ENCODE results near the gene TCF20.

TCF20 gene

DNA sequence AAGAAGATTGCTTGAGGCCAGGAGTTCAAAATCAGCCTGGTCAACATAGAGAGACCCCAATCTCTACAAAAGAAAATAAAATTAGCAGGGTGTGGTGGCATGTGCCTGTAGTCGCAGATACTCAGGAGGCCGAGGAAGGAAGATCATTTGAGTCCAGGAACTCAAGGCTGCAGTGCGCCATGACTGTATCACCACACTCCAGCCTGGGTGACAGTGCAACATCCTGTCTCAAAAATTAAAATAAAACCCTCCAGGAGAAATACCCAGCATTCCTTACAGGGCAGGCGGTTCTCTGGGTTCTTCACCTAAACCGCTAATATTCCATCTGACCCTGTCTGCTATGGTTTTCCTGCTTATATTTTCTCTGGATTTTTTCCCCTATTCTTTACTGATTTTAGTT lies 13.5 kb downstream of the TCF20 start:
- no peak for DNase-seq (ENCODE audit: low read depth)
- H3K4me3 ChIP-seq (ENCODE audit: low read depth, low read length), result no peak overlapping the region
- TF ChIP-seq, protein P1, sequence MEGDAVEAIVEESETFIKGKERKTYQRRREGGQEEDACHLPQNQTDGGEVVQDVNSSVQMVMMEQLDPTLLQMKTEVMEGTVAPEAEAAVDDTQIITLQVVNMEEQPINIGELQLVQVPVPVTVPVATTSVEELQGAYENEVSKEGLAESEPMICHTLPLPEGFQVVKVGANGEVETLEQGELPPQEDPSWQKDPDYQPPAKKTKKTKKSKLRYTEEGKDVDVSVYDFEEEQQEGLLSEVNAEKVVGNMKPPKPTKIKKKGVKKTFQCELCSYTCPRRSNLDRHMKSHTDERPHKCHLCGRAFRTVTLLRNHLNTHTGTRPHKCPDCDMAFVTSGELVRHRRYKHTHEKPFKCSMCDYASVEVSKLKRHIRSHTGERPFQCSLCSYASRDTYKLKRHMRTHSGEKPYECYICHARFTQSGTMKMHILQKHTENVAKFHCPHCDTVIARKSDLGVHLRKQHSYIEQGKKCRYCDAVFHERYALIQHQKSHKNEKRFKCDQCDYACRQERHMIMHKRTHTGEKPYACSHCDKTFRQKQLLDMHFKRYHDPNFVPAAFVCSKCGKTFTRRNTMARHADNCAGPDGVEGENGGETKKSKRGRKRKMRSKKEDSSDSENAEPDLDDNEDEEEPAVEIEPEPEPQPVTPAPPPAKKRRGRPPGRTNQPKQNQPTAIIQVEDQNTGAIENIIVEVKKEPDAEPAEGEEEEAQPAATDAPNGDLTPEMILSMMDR (IDR thresholded peaks at IDR 0.05; ENCODE audit: low read depth, low read length), result no peak
- TF ChIP-seq MYC (IDR thresholded peaks at IDR 0.05; ENCODE audit: low read depth, low read length) (no peak), POLR2A (IDR thresholded peaks at IDR 0.05; ENCODE audit: extremely low read depth, insufficient read length) (no peak)
- TF ChIP-seq, protein P2, sequence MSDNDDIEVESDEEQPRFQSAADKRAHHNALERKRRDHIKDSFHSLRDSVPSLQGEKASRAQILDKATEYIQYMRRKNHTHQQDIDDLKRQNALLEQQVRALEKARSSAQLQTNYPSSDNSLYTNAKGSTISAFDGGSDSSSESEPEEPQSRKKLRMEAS (IDR thresholded peaks at IDR 0.05; ENCODE audit: low read depth, low read length), result no peak

DNA sequence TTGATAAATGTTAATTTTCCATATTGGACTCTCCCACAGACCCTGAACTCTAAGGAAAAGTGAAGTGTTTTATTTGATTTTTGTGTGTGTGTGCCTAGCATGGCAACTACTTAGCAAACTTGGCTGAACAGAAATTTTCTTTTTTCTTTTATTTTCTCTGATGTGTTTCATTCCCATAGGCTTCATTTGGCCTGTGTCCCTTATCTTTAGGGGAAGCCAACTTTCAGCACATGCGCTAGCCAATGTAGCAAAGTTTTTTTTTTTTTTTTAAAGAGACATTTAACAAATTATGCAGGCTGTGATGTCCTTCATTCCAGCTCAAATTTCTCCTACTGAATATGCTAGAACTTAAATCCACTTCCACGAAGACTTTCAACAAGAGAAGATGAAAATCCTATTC lies 14.2 kb downstream of the TCF20 start:
- TF ChIP-seq, protein P1 (IDR thresholded peaks at IDR 0.05; ENCODE audit: low read depth, low read length), result no peak
- TF ChIP-seq MYC (IDR thresholded peaks at IDR 0.05; ENCODE audit: low read depth, low read length) (no peak), POLR2A (IDR thresholded peaks at IDR 0.05; ENCODE audit: extremely low read depth, insufficient read length) (no peak)
- TF ChIP-seq, protein P2 (IDR thresholded peaks at IDR 0.05; ENCODE audit: low read depth, low read length), result no peak
- no peak overlapping the region for H3K4me3 ChIP-seq (ENCODE audit: low read depth, low read length)
- no peak for DNase-seq (ENCODE audit: low read depth)

DNA sequence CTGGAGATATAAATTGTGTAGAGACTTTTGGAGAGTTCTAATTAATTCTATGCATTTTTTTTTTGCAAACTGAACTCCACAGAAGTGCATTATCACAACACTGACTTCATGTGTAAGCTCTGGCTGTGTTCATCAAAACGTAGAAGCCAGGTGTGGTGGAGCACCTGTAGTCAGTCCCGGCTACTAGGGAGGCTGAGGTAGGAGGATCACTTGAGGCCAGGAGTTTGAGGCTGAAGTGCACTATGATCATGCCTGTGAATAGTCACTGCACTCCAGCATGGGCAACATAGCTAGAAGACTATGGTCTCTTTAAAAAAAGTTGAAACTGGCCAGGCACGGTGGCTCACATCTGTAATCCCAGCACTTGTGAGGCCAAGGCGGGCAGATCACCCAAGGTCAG lies 20.6 kb downstream of the TCF20 start:
- H3K4me3 ChIP-seq (ENCODE audit: low read depth, low read length), result no peak overlapping the region
- TF ChIP-seq POLR2A (IDR thresholded peaks at IDR 0.05; ENCODE audit: extremely low read depth, insufficient read length) (no peak), MYC (IDR thresholded peaks at IDR 0.05; ENCODE audit: low read depth, low read length) (no peak)
- TF ChIP-seq, protein P1 (IDR thresholded peaks at IDR 0.05; ENCODE audit: low read depth, low read length), result no peak
- TF ChIP-seq, protein P2 (IDR thresholded peaks at IDR 0.05; ENCODE audit: low read depth, low read length), result no peak
- DNase-seq (ENCODE audit: low read depth), result no peak

DNA sequence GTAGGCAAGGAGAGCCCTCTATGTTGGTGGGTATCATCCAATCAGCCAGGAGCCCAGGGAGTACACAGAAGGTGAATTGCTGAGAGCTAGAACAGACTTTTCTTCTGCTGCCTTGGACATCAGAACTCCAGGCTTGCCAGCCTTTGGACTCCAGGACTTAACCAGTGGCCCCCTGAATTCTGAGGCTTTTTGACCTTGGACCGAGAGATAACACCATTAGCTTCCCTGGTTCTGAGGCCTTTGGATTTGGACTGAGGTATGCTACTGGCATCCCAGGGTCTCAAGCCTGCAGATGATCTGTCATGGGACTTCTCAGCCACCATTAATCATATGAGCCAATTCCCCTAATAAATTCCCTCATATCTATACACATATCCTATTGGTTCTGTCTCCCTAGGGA lies 21.5 kb downstream of the TCF20 start:
- no peak overlapping the region for H3K4me3 ChIP-seq (ENCODE audit: low read depth, low read length)
- TF ChIP-seq MYC (IDR thresholded peaks at IDR 0.05; ENCODE audit: low read depth, low read length) (no peak), POLR2A (IDR thresholded peaks at IDR 0.05; ENCODE audit: extremely low read depth, insufficient read length) (no peak)
- TF ChIP-seq, protein P2 (IDR thresholded peaks at IDR 0.05; ENCODE audit: low read depth, low read length), result no peak
- TF ChIP-seq, protein P1 (IDR thresholded peaks at IDR 0.05; ENCODE audit: low read depth, low read length), result no peak
- no peak for DNase-seq (ENCODE audit: low read depth)

DNA sequence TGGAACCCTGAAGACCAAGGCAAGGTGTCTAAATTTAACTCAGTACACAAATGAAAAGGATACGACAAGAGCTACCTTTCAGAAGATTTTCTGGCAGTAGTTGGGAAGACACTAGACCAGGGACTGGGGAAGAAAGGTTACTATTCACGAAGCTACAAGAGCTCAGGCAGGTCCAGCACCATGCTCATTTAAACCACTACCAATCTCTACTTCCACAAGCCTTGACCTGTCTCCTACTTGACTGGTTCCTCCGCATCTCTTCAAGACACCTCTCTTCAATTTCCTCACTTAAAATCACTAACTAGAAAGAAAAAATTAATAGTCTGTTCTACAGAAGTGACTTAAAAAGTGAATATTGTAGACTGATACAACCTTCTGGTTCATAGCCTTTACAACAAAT lies 22.9 kb downstream of the TCF20 start:
- DNase-seq (ENCODE audit: low read depth), result no peak
- no peak overlapping the region for H3K4me3 ChIP-seq (ENCODE audit: low read depth, low read length)
- TF ChIP-seq MYC (IDR thresholded peaks at IDR 0.05; ENCODE audit: low read depth, low read length), result no peak
- TF ChIP-seq, protein P1 (IDR thresholded peaks at IDR 0.05; ENCODE audit: low read depth, low read length), result no peak
- TF ChIP-seq, protein P2 (IDR thresholded peaks at IDR 0.05; ENCODE audit: low read depth, low read length), result no peak
- TF ChIP-seq POLR2A (IDR thresholded peaks at IDR 0.05; ENCODE audit: extremely low read depth, insufficient read length), result no peak

DNA sequence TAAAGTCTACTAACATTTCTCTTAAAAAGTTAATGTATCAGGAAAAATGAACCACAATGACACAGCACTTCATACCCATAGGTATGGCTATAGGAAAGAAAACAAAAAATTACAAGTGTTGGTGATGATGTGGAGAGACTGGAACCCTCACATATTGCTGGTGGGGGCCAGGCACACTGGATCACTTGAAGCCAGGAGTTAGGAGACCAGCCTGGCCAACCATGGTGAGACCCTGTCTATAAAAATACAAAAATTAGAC lies 26.7 kb downstream of the TCF20 start:
- TF ChIP-seq MYC (IDR thresholded peaks at IDR 0.05; ENCODE audit: low read depth, low read length) (no peak), POLR2A (IDR thresholded peaks at IDR 0.05; ENCODE audit: extremely low read depth, insufficient read length) (no peak)
- TF ChIP-seq, protein P1 (IDR thresholded peaks at IDR 0.05; ENCODE audit: low read depth, low read length), result no peak
- TF ChIP-seq, protein P2 (IDR thresholded peaks at IDR 0.05; ENCODE audit: low read depth, low read length), result no peak
- no peak overlapping the region for H3K4me3 ChIP-seq (ENCODE audit: low read depth, low read length)
- DNase-seq (ENCODE audit: low read depth), result no peak
